ENCODE data around the gene ZMIZ1.

DNA sequence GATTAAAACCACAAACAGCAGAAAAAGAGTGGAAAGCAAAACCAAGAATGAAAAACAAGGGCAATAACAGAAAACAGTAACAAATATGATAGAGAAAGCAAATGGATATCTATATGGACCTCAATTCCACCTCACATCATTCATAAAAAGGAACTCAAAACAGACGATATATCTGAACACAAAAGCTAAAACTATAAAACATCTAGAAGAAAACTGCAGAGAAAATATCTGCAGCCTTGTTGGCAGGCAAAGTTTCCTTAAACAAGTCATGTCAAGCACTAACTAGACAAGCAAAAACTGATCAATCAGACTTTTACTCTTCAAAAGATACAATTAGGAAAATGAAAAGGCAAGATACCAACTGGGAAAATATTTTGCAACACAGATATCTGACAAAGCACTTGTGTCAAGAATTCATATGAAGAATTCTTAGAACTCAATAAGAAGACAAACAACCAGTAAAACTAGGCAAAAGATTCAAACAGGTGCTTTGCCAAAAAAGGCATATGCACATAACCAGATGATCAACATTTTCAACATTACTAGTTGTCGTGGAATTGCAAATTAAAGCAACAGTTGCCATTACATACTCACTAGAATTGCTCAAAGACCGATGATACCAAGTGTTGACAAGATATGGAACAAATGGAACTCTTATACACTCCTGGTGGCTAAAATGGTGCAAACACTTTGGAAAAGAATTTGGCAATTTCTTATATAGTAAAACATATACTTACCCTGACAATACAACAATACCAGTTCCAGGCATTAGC is 25.9 kb upstream of the ZMIZ1 start:
- no peak for TF ChIP-seq POLR2A (IDR thresholded peaks at IDR 0.05)
- TF ChIP-seq CTCF (IDR thresholded peaks at IDR 0.05) = no peak

All from lower leg skin (tissue), 3 donors.